KMS-11 (cell line): ENCODE measurements around the gene CACHD1.

Source experiments
- H2AFZ ChIP-seq: fragments of 200-600 bp; sonication (generic); 2 replicates; pipeline ENCODE4 v1.6.1; 2016; ENCODE audit warnings: antibody characterized with exemption, mixed run types, low read depth
- H3K27ac ChIP-seq: fragments of 200-600 bp; sonication (generic); 2 replicates; pipeline ENCODE4 v1.6.1; 2016; ENCODE audit warnings: mild to moderate bottlenecking, mixed run types
- H3K27me3 ChIP-seq: fragments of 200-600 bp; sonication (generic); 2 replicates; pipeline ENCODE4 v1.6.1; 2017; ENCODE audit warnings: mild to moderate bottlenecking, low read depth, mixed run types, moderate library complexity; ENCODE audit not compliant: insufficient read depth
- H3K36me3 ChIP-seq: fragments of 200-600 bp; sonication (generic); 2 replicates; pipeline ENCODE4 v1.6.1; 2017; ENCODE audit warnings: mild to moderate bottlenecking, mixed run types; ENCODE audit not compliant: insufficient read depth
- H3K4me1 ChIP-seq: fragments of 200-600 bp; sonication (generic); 2 replicates; pipeline ENCODE4 v1.6.1; 2016; ENCODE audit warnings: mild to moderate bottlenecking, low read depth, mixed run types; ENCODE audit not compliant: poor library complexity, severe bottlenecking
- H3K4me2 ChIP-seq: fragments of 200-600 bp; sonication (generic); 2 replicates; pipeline ENCODE4 v1.7.0; 2016; ENCODE audit warnings: mild to moderate bottlenecking, mixed run types
- H3K4me3 ChIP-seq: fragments of 200-600 bp; sonication (generic); IDR thresholded peaks from 2 replicates; pipeline ENCODE4 v1.6.1; 2017; ENCODE audit warnings: low read depth, low read length, mixed read lengths; ENCODE audit not compliant: insufficient read depth
- H3K79me2 ChIP-seq: fragments of 200-600 bp; sonication (generic); 2 replicates; pipeline ENCODE4 v1.6.1; 2016; ENCODE audit warnings: low read depth, mixed run types; ENCODE audit not compliant: insufficient read depth
- H3K9ac ChIP-seq: fragments of 200-600 bp; sonication (generic); 2 replicates; pipeline ENCODE4 v1.6.1; 2016; ENCODE audit warnings: mild to moderate bottlenecking, mixed run types
- H4K20me1 ChIP-seq: fragments of 200-600 bp; sonication (generic); 2 replicates; pipeline ENCODE4 v1.6.1; 2016; ENCODE audit warnings: mild to moderate bottlenecking, mixed run types; ENCODE audit not compliant: insufficient read depth
- CTCF ChIP-seq: fragments of 200-600 bp; sonication (generic); conservative IDR thresholded peaks from 2 replicates; pipeline ENCODE4 v1.6.1; 2017; ENCODE audit warnings: low read depth, mild to moderate bottlenecking, antibody characterized with exemption, low read length, moderate library complexity, mixed read lengths

Gene CACHD1

GRCh38 chr1:64435000-64435399 is 34.9 kb upstream of the CACHD1 start:
- Histone ChIP-seq H3K9ac (no peak overlapping the region), H3K36me3 (no peaks in the 10 kb centered on the region), H2AFZ (no peak overlapping the region), H3K4me2 (no peak overlapping the region), H3K27me3 (no peaks in the 10 kb centered on the region), H4K20me1 (no peaks in the 10 kb centered on the region), H3K4me3 (no peak overlapping the region), H3K4me1 (no peaks in the 10 kb centered on the region), H3K27ac (no peak overlapping the region), H3K79me2 (no peaks in the 10 kb centered on the region)
- TF ChIP-seq CTCF: no peak

- Histone ChIP-seq H3K27ac (no peak overlapping the region), H4K20me1 (no peaks in the 10 kb centered on the region), H2AFZ (no peak overlapping the region)
Observed at GRCh38 chr1:64437453-64437852, 32.5 kb upstream of the CACHD1 start.

GRCh38 chr1:64440183-64440826 is 29.6 kb upstream of the CACHD1 start:
- H3K36me3 ChIP-seq: no peaks in the 10 kb centered on the region
- H4K20me1 ChIP-seq: no peaks in the 10 kb centered on the region
- H3K4me1 ChIP-seq: no peaks in the 10 kb centered on the region
- no peak overlapping the region for H3K4me3 ChIP-seq
- H3K9ac ChIP-seq: no peak overlapping the region
- no peak for TF ChIP-seq CTCF
- no peak overlapping the region for H3K27ac ChIP-seq
- H3K27me3 ChIP-seq: no peaks in the 10 kb centered on the region
- H3K79me2 ChIP-seq: no peaks in the 10 kb centered on the region
- no peak overlapping the region for H2AFZ ChIP-seq
- H3K4me2 ChIP-seq: no peak overlapping the region

More at GRCh38 chr1:64437453-64437852, 32.5 kb upstream of the CACHD1 start:
- Histone ChIP-seq H3K4me2 (no peak overlapping the region), H3K4me3 (no peak overlapping the region), H3K79me2 (no peaks in the 10 kb centered on the region), H3K4me1 (no peaks in the 10 kb centered on the region), H3K27me3 (no peaks in the 10 kb centered on the region), H3K9ac (no peak overlapping the region), H3K36me3 (no peaks in the 10 kb centered on the region)
- no peak for TF ChIP-seq CTCF

GRCh38 chr1:64451440-64451839 is 18.5 kb upstream of the CACHD1 start:
- H3K9ac ChIP-seq: no peak overlapping the region
- no peak overlapping the region for H2AFZ ChIP-seq
- no peaks in the 10 kb centered on the region for H3K27me3 ChIP-seq
- no peaks in the 10 kb centered on the region for H3K36me3 ChIP-seq
- H3K79me2 ChIP-seq: no peaks in the 10 kb centered on the region
- H3K27ac ChIP-seq: no peak overlapping the region
- H3K4me1 ChIP-seq: no peaks in the 10 kb centered on the region
- TF ChIP-seq CTCF: no peak
- no peak overlapping the region for H3K4me3 ChIP-seq
- H3K4me2 ChIP-seq: no peak overlapping the region
- H4K20me1 ChIP-seq: no peaks in the 10 kb centered on the region
